NCI-H446 (cell line): Measurements from ENCODE around the gene NDUFAF8.
"Not testable (repeated sequence)": the region's sequence is repeated elsewhere in the genome, so short reads cannot be mapped to it uniquely, and the experiment has no call there.

Experiments
- DNase-seq, 2 experiments: peaks; one replicate each; lab custom pipeline; 2025; lab: John Stamatoyannopoulos, UW

Gene NDUFAF8

DNA sequence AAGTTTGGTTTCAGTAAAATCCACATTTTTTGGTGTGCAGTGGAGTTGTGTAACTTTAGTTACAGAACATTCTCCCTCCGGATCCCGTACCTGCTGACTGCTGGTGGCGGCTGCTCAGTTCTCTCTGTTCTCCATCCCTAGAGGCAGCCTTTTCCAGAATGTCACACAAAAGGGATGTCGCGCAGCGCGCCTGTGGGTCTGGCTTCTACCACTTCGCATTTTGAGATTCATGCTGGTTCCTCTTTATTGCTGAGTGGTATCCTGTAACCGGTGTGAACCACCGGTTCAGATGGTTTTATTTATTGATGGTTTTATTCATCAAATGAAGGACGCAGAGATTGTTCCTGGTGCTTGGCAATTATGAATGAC, 15.4 kb upstream of the NDUFAF8 start:
- DNase-seq: no peak

GRCh38 chr17:81227630-81228029, 11.5 kb upstream of the NDUFAF8 start:
- not testable (repeated sequence) for DNase-seq

GRCh38 chr17:81228420-81228819, 10.7 kb upstream of the NDUFAF8 start:
- no peak for DNase-seq

DNA sequence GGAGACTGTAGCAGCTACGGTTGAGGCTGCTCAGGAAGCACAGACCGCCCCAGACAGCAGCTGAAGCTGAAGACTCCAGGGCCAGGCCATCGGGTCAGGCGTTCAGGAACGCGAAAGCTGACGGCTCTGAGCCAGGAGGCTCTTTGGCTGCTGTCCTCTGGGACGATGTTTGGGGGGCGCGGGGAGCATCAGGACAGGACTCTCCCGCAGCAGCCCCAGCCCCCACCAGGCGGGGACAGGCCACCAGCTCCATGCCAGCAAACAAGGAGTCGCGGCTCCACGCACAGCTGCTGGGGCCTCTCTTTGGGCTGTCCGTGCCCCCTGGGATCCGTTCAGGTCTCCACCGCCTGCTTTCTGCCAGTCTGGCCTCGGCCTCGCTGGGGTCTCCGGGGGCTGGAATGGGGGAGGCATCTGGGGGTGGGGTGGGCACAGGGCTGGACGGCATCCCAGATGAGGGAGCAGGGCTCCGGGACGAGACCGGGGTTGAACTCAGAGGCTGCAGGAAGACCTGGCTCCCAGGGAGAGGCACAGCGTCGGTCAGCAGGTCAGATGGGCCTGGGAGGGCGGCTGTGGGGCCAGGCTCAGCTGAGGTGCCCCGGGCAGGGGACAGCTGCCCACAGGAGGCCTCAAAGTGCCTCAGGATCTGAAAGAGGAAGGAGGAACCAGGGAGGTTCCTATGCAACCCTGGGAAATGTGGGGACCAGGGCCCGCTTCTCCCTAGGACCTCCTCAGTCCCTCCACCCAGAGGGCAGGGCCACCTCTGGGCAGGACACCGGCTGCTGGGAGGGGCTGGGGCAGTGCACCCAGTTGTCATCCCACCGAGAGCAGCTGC, 10.1 kb upstream of the NDUFAF8 start:
- no peak for DNase-seq

- no peak for DNase-seq
Measured at GRCh38 chr17:81229666-81229920, 9.5 kb upstream of the NDUFAF8 start.

GRCh38 chr17:81230043-81230820, 8.9 kb upstream of the NDUFAF8 start:
- no peak for DNase-seq

- DNase-seq: no peak
Measured at GRCh38 chr17:81231121-81231645, 7.9 kb upstream of the NDUFAF8 start.

- DNase-seq: no peak
Measured at GRCh38 chr17:81231766-81232581, 7.1 kb upstream of the NDUFAF8 start.

- no peak for DNase-seq
Measured at GRCh38 chr17:81232616-81233241, 6.4 kb upstream of the NDUFAF8 start.

- no peak for DNase-seq
Measured at GRCh38 chr17:81233316-81233715, 5.8 kb upstream of the NDUFAF8 start.

DNA sequence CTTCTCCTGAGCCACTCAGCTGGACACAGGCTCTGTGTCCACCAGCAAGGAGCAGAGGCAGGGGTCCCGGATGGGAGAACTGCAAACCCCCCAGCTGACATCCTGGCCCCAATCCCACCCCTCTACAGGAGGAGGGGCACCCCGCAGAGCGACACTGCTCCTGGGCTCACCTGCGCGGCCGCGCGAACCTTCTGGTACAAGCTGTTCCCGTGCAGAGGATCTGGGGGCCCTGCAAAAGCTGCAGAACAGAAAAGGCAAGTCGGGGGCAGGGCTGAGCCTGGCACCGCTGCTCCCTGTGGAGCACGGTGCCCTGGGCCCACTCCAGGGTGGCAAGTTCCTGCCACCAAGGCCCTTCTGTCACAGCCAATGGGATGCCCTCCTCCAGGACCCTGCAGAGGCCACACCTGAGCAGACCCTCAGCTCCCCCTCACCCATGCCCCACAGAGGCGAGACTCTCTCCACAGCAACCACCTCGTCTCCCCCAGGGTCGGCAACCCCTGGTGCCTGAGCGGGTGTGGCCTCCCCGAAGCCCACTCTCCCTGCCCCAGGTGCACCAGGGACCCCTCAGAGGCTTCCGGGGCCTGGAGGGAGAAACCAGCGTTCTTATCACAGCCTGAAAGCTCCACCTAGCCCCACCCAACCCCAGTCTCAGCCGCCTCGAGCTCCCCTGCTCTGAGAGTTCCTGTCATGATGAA, 5.2 kb upstream of the NDUFAF8 start:
- no peak for DNase-seq

GRCh38 chr17:81234506-81234855, 4.6 kb upstream of the NDUFAF8 start:
- DNase-seq: no peak

DNA sequence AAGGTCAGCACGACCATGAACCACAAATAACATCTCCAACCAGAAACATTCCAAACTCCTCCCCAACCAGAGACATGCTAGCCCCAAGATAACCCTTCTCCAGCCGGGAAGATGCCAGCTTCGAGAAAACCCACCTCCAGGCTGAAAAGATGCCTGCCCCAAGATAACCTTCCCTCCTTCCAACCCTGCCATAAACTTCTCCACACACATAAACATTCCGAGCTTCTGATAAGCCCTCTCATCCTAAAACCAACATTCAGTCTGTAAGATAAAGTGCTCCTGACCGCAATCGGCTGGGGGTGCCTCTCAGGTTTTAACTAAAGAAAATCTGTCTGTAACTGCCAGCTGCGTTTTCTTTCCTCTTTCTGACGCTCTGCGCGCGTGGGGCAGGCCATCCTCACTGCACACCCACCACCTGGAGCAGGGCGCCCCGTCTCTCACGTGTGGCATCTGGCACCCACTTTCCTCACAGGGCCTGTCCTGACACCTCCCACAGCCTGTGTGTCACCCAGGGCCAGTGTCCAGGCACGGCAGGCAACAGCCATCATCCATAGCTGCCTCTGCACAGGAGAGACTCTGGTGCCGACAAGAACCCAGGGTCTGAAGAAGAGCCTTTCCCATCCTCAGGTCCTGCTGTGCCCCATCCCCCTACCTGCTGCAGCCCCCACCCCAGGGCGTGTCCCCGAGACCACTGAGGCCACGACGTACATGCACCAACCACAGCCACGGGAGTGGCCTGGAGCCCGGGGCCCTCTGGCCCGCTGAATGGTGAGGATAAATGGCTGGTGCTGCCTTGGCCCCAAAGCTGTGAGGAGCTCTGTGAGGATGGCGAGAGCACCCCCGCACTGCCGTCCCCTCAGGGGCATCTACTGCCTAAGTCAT, 3.9 kb upstream of the NDUFAF8 start:
- no peak for DNase-seq

DNA sequence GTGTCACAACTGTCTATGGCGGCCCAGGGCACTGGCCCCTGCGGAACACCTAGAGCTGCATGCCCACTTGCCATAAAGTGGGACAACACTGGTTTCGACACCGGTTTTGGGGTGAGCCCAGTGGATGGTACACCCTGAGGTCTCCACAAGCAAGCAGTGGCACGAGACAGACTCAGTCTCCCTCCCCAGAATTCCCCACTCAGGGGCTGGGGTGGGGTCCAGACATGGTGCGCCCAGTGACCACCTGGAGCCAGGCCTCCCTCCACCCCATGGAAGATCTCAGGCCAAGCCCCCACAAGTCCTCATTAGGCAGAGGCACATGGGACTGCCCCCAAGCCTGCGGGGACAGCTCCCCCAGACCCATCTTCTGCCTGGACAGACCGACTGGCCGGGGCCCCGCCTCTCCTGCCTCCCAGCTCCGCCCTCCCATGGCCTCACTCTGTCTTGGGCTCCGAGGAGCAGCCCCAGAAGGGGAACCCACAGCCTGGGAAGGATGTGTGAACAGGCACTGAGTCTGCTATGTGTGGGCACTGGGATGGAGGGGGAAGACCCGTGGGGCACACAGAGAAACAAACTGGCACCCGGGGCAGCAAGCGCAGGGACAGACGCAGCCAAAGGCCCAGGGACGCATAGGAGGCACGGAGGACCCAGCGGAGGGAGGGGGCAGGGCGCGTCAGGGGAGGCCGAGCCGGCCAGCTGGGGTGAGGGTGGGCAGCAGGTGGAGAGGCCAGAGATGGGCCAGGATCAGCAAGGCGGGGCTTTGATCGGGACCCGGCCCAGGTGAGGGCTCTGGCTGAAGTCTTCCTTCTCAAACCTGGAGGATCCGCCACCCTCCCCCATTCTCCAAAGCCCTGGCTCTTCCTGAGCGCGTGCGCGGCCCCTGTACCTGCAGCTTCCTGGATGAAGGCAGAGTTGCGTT, 3.0 kb upstream of the NDUFAF8 start:
- no peak for DNase-seq

DNA sequence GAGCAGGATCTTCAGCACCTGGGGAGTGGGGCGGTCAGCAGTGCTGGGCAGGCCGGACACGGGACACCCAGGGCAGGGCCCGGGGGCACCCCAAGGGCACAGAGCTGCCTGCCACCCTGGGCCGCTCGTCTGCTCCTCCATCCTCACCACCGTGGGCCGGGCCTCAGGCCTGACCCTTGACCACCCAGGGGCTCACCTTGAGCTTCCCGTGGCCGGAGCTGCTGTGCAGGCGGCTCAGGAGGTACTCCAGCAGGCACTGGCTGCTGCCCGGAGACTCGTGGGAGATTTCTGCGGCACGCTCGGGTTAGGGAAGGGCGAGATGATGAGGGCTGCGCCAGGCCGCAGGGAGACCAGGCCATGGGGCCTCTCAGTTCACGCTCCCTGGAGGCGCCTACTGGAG, 2.3 kb upstream of the NDUFAF8 start:
- no peak for DNase-seq

GRCh38 chr17:81237591-81238489, 1.3 kb upstream of the NDUFAF8 start:
- DNase-seq: no peak

DNA sequence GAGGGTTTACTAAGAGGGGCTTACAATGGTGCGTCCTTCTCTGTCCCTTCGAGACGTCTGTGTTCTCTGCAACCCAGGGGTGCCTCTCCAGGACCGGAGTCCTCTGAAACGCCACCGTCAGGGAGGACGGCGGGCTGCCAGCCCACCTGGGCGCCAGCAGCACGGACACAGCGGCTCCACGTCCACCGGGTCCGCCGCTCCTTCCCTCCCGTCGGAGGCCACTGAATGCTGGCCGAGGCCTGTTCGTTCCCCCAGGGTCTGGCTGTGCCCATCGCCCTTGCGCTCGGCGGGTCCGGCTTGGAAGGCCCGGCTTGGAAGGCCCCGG, 666 bp upstream of the NDUFAF8 start:
- DNase-seq: no peak

GRCh38 chr17:81239714-81240555, 817 bp downstream of the NDUFAF8 start:
- no peak for DNase-seq
